HG02798 (cell line): Measurements from ENCODE around the gene FAM171A2.
"Not testable (repeated sequence)": the region's sequence is repeated elsewhere in the genome, so short reads cannot be mapped to it uniquely, and the experiment has no call there.

Experiments
- ATAC-seq: cut with Tn5 transposase; IDR thresholded peaks from one replicate; pipeline ENCODE4 v1.9.1; 2021; ENCODE audit warnings: mild to moderate bottlenecking; ENCODE audit not compliant: unreplicated experiment, poor library complexity

FAM171A2 gene

DNA sequence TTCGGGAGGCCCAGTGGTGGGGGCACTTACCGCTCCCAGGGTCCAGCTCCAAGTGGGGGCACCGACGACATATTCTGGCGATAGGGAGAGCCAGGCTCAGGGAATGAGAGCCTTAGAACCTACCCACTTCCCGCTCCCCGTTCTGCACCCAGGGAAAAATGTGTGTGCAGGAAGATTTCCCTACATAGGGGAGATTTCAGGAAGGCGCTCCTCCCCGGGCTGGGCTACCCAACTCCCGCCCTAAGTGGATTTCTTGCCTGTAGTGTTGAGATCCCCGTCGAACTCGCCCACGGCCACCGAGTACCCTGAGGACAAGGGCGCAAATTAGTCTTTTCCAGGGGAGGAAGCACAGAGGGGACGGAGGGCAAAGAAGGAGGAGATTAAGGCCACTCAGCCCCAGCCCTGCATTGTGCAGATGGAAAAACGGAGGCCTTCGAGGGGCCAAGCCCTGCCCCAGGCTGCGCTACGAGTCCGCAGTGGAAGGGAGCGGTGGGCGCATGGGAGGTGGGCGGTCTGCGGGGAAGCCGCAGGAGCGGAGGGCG is 20.7 kb upstream of the FAM171A2 start:
- ATAC-seq: no peak

GRCh38 chr17:44383861-44384260 is 20.2 kb upstream of the FAM171A2 start:
- ATAC-seq: no peak

DNA sequence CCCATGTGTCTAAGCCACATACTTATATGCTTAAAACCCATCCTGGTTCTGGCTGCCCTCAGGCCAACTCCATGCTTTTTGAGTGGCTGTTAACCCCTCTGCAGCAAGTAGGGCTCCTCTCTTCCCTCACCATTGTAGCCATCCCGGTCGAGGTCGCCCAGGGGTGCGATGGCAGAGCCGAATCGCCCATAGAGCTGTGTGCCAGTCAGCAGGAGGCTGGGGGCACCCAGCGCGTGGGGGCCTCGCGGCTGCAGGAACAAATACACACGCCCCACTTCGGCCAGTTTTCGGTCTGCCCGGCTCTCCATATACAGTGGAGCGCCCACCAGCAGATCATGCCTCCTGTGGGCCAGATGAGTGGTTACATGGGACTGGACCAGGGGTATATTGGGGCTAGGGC is 19.7 kb upstream of the FAM171A2 start:
- no peak for ATAC-seq

GRCh38 chr17:44382917-44383316 is 19.3 kb upstream of the FAM171A2 start:
- no peak for ATAC-seq

- no peak for ATAC-seq
Observed at GRCh38 chr17:44381810-44382305, 18.2 kb upstream of the FAM171A2 start.

DNA sequence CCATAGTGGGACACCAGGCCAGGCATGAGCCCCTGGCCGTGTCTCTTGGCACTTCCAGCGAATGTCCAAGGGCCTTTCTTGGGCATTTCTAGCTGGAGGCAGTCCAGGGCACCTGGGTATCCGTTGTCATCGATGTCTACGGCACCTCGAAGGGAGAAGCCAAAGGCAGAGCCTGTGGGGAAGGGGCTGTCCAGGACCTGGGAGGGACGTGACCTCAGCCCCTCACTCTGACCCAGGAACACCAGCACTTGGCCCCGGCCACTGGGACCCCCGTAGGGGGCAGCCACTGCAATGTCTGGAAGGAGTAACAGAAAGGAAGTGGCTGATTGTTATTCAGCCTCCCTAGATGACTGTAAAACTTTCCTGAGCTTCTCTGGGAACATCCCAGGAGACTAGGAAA is 17.1 kb upstream of the FAM171A2 start:
- ATAC-seq: no peak

DNA sequence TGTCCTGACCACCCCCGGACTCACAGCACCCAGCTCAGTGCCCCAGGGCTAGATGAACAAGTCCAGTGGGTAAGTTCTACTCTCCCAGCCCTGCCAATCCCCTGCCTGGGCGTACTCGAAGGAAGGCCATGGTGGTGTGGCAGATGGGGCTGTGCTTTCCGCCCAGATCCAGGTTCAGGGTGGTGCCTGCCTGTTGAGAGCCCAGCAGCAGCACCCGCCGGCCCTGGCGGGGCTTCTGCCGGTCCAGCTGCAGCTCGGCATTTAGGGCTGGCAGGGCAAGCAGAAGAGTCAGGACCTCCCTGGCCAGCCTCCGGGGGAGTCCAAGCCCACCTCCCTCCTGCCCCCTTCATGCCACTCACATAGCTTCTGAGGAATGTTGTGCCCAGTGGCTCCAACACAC is 16.2 kb upstream of the FAM171A2 start:
- ATAC-seq: no peak

DNA sequence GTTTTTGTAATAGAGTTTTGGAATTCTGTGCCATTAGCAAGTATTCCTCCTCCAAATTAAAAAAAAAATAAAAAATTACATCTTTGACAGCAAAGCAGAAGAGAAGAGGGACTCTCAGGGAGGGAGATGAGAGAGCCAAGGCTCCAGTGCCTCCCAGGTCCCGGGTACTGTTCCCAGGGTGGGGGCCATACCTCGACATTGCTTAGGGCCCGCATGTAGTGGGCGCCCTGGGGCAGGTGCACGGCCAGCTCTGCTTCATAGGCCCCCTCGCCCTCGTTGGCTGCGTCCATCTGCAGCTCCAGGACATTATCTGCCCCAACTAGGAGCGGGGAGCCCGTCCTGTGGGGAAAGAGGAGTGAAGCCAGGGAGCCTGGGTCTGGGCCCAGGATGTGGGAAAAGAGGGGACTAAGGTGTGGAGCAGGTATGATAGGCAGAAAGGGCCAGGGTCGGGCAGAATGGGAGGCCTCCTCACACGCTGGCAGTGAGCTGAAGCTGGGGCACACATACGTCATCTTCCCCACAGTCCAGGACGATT is 14.6 kb upstream of the FAM171A2 start:
- no peak for ATAC-seq

GRCh38 chr17:44376779-44377178 is 13.1 kb upstream of the FAM171A2 start:
- ATAC-seq: no peak

GRCh38 chr17:44376124-44376523 is 12.5 kb upstream of the FAM171A2 start:
- ATAC-seq: no peak

- ATAC-seq: no peak
Observed at GRCh38 chr17:44375196-44376017, 11.8 kb upstream of the FAM171A2 start.

- no peak for ATAC-seq
Observed at GRCh38 chr17:44374306-44375195, 10.9 kb upstream of the FAM171A2 start.

- ATAC-seq: no peak
Observed at GRCh38 chr17:44372036-44372435, 8.4 kb upstream of the FAM171A2 start.

- ATAC-seq: not testable (repeated sequence)
Observed at GRCh38 chr17:44369414-44370023, 5.9 kb upstream of the FAM171A2 start.

- ATAC-seq: not testable (repeated sequence)
Observed at GRCh38 chr17:44368391-44369243, 5.0 kb upstream of the FAM171A2 start.

DNA sequence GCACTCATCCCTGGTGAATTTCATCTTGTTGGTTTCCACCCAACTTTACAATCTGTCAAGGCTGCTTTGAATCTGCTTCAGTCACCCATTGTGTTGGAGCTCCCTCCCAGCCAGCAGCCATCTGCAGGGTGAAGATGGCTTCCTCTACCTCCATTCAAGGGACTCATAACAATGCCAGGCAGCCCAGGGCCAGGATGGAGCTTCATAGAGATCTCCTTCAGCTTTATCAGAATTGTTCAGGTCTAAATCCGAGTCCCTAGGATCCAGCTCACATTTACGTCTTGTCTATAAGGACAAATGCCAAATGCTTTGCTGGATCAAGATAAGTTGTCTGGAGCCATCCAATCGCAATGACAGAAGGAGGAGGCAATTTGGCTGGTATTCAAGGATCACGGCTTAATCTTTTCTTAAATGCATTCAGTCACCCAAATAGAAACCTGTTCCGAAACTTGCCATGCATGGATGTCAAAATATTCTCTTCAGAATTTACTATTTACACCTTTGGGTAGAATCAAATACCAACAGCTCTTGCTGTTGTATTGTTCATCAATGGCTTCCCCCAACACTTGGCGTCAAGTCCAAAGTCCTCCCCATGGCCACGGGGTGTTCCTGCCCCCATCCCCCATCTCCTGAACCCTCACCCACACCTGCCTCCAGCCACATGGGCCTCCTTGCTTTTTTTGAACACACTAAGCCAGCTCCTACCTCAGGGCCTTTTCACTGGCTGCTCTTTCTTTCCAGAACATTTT is 3.8 kb upstream of the FAM171A2 start:
- no peak for ATAC-seq

- ATAC-seq: not testable (repeated sequence)
Observed at GRCh38 chr17:44365051-44365450, 1.4 kb upstream of the FAM171A2 start.

- ATAC-seq: no peak
Observed at GRCh38 chr17:44362949-44363612, 572 bp downstream of the FAM171A2 start.
